ENCODE measurements around the gene CERS5. TPM values are rescaled to one million over a fixed set of nuclear protein-coding genes. Genes with fewer than 3 reads are reported as not detected.
"Not testable (repeated sequence)": the region's sequence is repeated elsewhere in the genome, so short reads cannot be mapped to it uniquely, and the experiment has no call there.

Gene CERS5
- total RNA-seq, 2 experiments from 2014 or later: 52.8 to 56.1 TPM

DNA sequence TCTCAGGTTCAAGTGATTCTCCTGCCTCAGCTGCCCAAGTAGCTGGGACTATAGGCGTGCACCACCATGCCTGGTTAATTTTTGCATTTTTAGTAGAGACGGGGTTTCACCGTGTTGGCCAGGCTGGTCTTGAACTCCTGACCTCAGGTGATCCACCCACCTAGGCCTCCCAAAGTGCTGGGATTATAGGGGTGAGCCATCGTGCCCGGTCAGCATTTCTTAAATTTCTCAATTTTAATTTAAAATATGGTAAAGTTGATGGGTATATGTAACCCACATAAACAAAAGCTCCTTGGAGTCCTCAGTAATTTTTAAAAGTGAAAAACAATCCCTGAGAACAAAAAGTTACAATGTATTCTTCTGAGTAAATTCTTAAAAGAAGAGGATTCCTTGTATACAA is 12.2 kb downstream of the CERS5 start:
- ChIA-PET CTCF (interaction anchor here (1.0 to 1.6 kb wide), 3 partner anchors 12 to 21 kb away, joined by 3 to 5 read pairs (median 4); no protein-coding TSS in a partner anchor), POLR2A (interaction anchor here (0.5 to 0.6 kb wide), 2 partner anchors 12 to 39 kb away, joined by 3 read pairs; partner anchors contain the start of gene CERS5)

GRCh38 chr12:50151047-50151687 is 16.0 kb downstream of the CERS5 start:
- CTCF ChIA-PET: interaction anchor here (0.6 kb wide), 1 partner anchor 97 kb away, joined by 3 read pairs; no protein-coding TSS in a partner anchor

GRCh38 chr12:50149311-50149710 is 17.9 kb downstream of the CERS5 start:
- ChIA-PET CTCF (interaction anchor here (0.7 to 1.3 kb wide), 2 partner anchors 24 to 38 kb away, joined by 3 to 4 read pairs; no protein-coding TSS in a partner anchor), POLR2A (no interaction called here)

More at GRCh38 chr12:50151047-50151687, 16.0 kb downstream of the CERS5 start:
- POLR2A ChIA-PET: no interaction called here

GRCh38 chr12:50148011-50148410 is 19.2 kb downstream of the CERS5 start:
- POLR2A ChIA-PET: not testable (repeated sequence)
- CTCF ChIA-PET: interaction anchor here (0.9 kb wide), 1 partner anchor 202 kb away, joined by 3 read pairs; no protein-coding TSS in a partner anchor

GRCh38 chr12:50147281-50147680 is 19.9 kb downstream of the CERS5 start:
- ChIA-PET POLR2A (no interaction called here), CTCF (interaction anchor here (0.7 to 1.8 kb wide), 3 partner anchors 10 to 201 kb away, joined by 3 to 6 read pairs (median 4); no protein-coding TSS in a partner anchor)

DNA sequence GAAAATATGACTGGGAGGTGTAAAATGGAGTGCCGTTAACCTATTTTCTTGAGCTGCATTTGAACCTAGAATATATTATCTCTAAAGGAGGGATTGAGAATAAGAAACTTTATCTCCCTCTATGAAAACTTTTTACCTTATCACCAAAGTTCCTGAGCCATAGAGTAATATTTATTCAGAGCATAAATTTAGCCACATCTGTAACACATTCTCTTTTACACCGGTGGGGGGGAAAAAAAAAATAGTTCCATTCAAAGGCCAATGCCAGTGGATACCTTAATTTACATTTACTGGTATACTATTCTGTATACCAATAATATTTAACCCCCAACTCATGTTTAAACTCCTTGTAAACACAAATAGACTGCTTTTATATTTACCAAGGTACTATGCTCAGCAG is 21.7 kb downstream of the CERS5 start:
- ChIA-PET CTCF (interaction anchor here (1.8 kb wide), 1 partner anchor 8 kb away, joined by 6 read pairs; no protein-coding TSS in a partner anchor), POLR2A (no interaction called here)

DNA sequence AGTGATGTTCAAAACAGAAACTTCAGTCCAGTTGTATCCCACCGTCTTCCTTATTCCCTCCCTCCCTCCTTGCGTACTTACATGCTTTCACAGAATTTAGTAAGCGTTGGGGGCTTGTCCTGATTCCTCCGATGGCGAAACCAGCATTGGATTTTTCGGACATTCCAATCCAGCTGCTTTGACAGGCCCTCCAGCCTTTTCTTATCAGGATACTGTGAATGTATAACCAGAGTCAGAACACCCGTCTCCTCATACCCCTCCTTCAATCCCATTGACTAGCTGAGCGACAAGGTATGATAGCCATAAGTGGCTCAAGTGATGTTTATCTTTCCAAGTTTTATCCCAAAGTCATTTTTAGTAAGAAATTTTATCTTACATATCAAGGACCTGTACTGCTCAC is 24.2 kb downstream of the CERS5 start:
- POLR2A ChIA-PET: no interaction called here
- CTCF ChIA-PET: interaction anchor here (0.5 to 1.7 kb wide), 4 partner anchors 12 to 33 kb away, joined by 3 to 5 read pairs (median 5); no protein-coding TSS in a partner anchor

- ChIA-PET CTCF (interaction anchor here (0.7 to 2.7 kb wide), 6 partner anchors 16 to 43 kb away, joined by 3 to 11 read pairs (median 5); partner anchors contain the start of genes CERS5 and COX14), POLR2A (interaction anchor here (0.6 to 0.8 kb wide), 3 partner anchors 21 to 246 kb away, joined by 3 to 4 read pairs (median 3); partner anchors contain the start of gene COX14)
Measured at GRCh38 chr12:50132505-50133135, 34.5 kb downstream of the CERS5 start.

GRCh38 chr12:50129290-50129689 is 37.9 kb downstream of the CERS5 start:
- CTCF ChIA-PET: interaction anchor here (0.7 to 2.9 kb wide), 4 partner anchors 13 to 244 kb away, joined by 3 to 15 read pairs (median 4); partner anchors contain the start of gene COX14
- POLR2A ChIA-PET: interaction anchor here (0.5 to 0.9 kb wide), 2 partner anchors 17 to 903 kb away, joined by 4 to 5 read pairs; partner anchors contain the start of gene COX14

DNA sequence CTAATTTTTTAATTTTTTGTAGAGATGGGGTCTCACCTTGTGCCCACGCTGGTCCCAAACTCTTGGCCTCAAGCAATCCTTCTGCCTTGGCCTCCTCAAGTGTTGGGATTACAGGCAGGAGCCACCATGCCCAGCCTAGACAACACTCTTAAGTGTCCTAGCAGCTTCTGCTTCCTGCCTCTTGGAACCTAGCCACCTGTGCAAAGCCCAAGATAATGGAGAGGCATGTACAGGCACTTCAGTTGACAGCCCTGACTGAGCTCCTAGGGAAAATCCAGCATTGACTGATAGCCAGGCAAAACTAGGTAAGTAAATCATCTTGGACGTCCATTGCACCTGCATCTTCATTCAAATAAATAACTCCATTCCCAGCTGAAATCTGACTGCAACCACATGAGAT is 39.6 kb downstream of the CERS5 start:
- POLR2A ChIA-PET: no interaction called here
- CTCF ChIA-PET: interaction anchor here (0.6 to 2.9 kb wide), 3 partner anchors 17 to 856 kb away, joined by 3 to 15 read pairs (median 3); partner anchors contain the start of gene COX14

DNA sequence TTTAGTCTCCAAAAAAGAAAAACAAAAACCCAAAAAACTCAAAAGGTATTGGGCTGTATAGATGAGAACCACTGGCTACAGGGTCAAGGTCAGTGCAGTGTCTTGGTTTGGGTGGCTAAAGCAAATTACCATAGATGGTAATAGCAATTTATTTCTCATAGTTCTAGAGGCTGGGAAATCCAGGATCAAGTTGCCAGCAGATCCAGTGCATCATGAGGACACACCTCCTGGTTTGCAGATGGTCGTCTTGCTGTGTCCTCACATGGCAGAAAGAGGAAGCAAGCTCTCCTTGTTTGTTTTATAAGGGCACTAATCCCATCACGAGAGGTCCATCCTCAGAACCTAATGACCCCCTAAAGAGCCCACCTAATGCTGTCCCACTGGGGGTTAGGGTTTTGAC is 44.0 kb downstream of the CERS5 start:
- ChIA-PET CTCF (no interaction called here), POLR2A (no interaction called here)

GRCh38 chr12:50121641-50122040 is 45.5 kb downstream of the CERS5 start:
- ChIA-PET CTCF (no interaction called here), POLR2A (no interaction called here)

GRCh38 chr12:50120953-50121352 is 46.2 kb downstream of the CERS5 start:
- POLR2A ChIA-PET: interaction anchor here (1.2 kb wide), 1 partner anchor 9 kb away, joined by 5 read pairs; the partner anchor contains the start of gene COX14
- CTCF ChIA-PET: interaction anchor here (1.1 to 1.5 kb wide), 2 partner anchors 10 to 19 kb away, joined by 5 to 10 read pairs; partner anchors contain the start of gene COX14

DNA sequence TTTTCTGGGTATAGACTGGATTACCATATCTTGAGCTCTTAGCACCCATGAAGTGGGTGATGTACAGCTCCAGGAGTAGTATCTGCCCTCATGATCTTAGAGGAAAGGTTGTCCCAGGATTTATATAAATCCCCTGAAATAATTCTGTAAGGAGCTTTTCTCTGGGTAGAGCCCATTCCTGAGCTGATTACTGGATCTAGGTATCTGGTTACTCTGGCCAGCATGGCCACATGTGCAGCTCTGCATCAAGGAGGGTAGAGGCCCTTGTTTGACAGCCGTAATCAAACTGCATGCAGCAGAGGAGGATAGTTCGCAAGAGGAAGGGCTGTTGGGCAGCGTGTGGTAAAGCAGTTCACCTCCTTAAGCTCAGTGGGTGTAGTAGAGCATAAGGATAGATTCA is 46.6 kb downstream of the CERS5 start:
- POLR2A ChIA-PET: interaction anchor here (1.2 kb wide), 1 partner anchor 8 kb away, joined by 5 read pairs; the partner anchor contains the start of gene COX14
- CTCF ChIA-PET: interaction anchor here (0.6 to 1.5 kb wide), 3 partner anchors 9 to 19 kb away, joined by 3 to 10 read pairs (median 5); partner anchors contain the start of gene COX14

- ChIA-PET CTCF (interaction anchor here (0.6 kb wide), 1 partner anchor 88 kb away, joined by 3 read pairs; no protein-coding TSS in a partner anchor), POLR2A (no interaction called here)
Measured at GRCh38 chr12:50119387-50119786, 47.8 kb downstream of the CERS5 start.

DNA sequence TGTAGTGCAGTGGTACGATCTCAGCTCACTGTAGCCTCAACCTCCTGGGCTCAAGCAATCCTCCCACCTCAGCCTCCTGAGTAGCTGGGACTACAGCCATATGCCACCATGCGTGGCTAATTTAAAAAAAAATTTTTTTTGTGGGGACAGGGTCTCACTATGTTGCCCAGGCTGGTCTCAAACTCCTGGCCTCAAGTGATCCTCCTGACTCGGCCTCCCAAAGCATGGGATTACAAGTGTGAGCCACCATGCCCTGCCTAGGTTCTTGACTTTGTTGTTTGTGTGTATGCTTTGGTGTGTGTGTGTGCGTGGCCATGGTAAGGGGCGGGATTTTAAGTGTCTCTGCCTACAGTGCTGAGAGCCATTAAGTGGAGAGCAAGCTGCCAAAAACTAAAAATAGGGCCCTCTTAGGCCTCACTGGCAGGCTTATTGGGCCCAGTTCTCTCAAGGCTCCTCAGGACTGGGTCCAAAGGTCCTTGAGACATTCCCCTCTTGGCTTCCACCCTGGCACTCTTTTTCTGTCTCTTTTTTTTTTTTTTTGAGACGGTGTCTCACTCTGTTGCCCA is 50.0 kb downstream of the CERS5 start:
- CTCF ChIA-PET: interaction anchor here (0.6 to 0.9 kb wide), 3 partner anchors 12 to 143 kb away, joined by 3 to 4 read pairs (median 3); no protein-coding TSS in a partner anchor

GRCh38 chr12:50112456-50113218 is 54.5 kb downstream of the CERS5 start:
- ChIA-PET POLR2A (interaction anchor here (0.6 to 1.9 kb wide), 12 partner anchors 8 to 479 kb away, joined by 3 to 25 read pairs (median 4); partner anchors contain the start of genes CERS5, LIMA1 and SMARCD1), CTCF (interaction anchor here (0.8 to 4.0 kb wide), 18 partner anchors 8 to 203 kb away, joined by 3 to 41 read pairs (median 6); partner anchors contain the start of genes CERS5 and SMARCD1)

More for the DNA sequence above, 50.0 kb downstream of the CERS5 start:
- POLR2A ChIA-PET: no interaction called here
